SK-N-SH treated with all-trans-retinoic acid at 6 μM for 48 hours (cell line): Measurements from ENCODE around the gene HRH3.

Source experiments
- BACH2 ChIP-seq: fragments of 250-450 bp; sonication (Bioruptor Pico); IDR thresholded peaks from 2 replicates; pipeline ENCODE4 v1.9.0; 2021; ENCODE audit warnings: mild to moderate bottlenecking, borderline replicate concordance
- CREB5 ChIP-seq: fragments of 250-450 bp; sonication (Bioruptor Pico); IDR thresholded peaks from 2 replicates; pipeline ENCODE4 v1.5.1; 2020; ENCODE audit warnings: low read depth, mild to moderate bottlenecking, moderate library complexity
- GLIS3 ChIP-seq: fragments of 250-450 bp; sonication (Bioruptor Pico); IDR thresholded peaks from 2 replicates; pipeline ENCODE4 v1.5.0; 2020; ENCODE audit warnings: mild to moderate bottlenecking, moderate library complexity
- PPARA ChIP-seq: fragments of 250-450 bp; sonication (Bioruptor Pico); IDR thresholded peaks from 2 replicates; pipeline ENCODE4 v1.5.0; 2020; ENCODE audit warnings: mild to moderate bottlenecking, borderline replicate concordance
- RARB ChIP-seq: fragments of 250-450 bp; sonication (Bioruptor Pico); IDR thresholded peaks from 2 replicates; pipeline ENCODE4 v1.8.0; 2021; ENCODE audit warnings: mild to moderate bottlenecking, moderate library complexity
- TCF4 ChIP-seq: fragments of 250-450 bp; sonication (Bioruptor Pico); IDR thresholded peaks from 2 replicates; pipeline ENCODE4 v1.8.0; 2021; ENCODE audit warnings: mild to moderate bottlenecking, moderate library complexity, borderline replicate concordance
- ZC3H10 ChIP-seq: fragments of 250-450 bp; sonication (Bioruptor Pico); IDR thresholded peaks from 2 replicates; pipeline ENCODE4 v1.5.1; 2021; ENCODE audit warnings: mild to moderate bottlenecking, moderate library complexity
- ZFP3 ChIP-seq: fragments of 250-450 bp; sonication (Bioruptor Pico); IDR thresholded peaks from 2 replicates; pipeline ENCODE4 v1.5.0; 2020; ENCODE audit warnings: mild to moderate bottlenecking, moderate library complexity
- ZFP30 ChIP-seq: fragments of 450-650 bp; formaldehyde crosslinking; IDR thresholded peaks from 2 replicates; pipeline ENCODE4 v1.5.0; 2022; ENCODE audit warnings: mild to moderate bottlenecking, moderate library complexity
- ZNF565 ChIP-seq: fragments of 450-650 bp; formaldehyde crosslinking; conservative IDR thresholded peaks from 2 replicates; pipeline ENCODE4 v1.5.0; 2020; ENCODE audit warnings: low read depth, mild to moderate bottlenecking, moderate library complexity
- ZNF70 ChIP-seq: fragments of 450-650 bp; formaldehyde crosslinking; IDR thresholded peaks from 2 replicates; pipeline ENCODE4 v1.5.0; 2020; ENCODE audit warnings: mild to moderate bottlenecking, moderate library complexity
- ZNF8 ChIP-seq: fragments of 450-650 bp; formaldehyde crosslinking; IDR thresholded peaks from 2 replicates; pipeline ENCODE4 v1.5.0; 2020; ENCODE audit warnings: mild to moderate bottlenecking, moderate library complexity
- TF ChIP-seq, protein P1 (sequence below): fragments of 250-450 bp; sonication (Bioruptor Pico); IDR thresholded peaks from 2 replicates; pipeline ENCODE4 v1.5.0; 2020; ENCODE audit warnings: mild to moderate bottlenecking, moderate library complexity
- TF ChIP-seq, protein P2 (sequence below): fragments of 250-450 bp; sonication (Bioruptor Pico); IDR thresholded peaks from 2 replicates; pipeline ENCODE4 v1.8.0; 2020; ENCODE audit warnings: mild to moderate bottlenecking, moderate library complexity, borderline replicate concordance

DNA sequence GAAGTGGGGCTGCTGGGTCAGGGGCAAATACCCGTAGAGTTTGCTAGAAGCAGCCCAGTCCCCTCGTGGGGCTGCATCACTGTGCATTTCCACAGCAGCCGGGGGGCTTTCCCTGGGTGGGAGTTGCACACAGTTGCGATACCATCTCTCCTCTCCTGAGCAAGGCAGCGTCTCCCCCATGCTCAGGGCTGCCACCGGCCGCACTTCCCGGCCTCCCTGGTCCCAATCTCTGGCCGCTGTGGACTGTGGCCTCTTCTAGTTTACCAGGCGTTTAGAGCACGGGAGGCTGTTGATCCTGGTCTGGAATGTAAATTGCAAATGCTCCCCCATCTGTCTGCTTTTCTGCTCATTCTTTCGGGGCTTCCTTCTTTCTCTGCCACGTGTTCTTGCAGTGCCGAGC is 49.3 kb upstream of the HRH3 start:
- TF ChIP-seq TCF4 (CRISPR knock-in tag), result no peak
- no peak for TF ChIP-seq ZFP30 (CRISPR knock-in tag)
- no peak for TF ChIP-seq PPARA (CRISPR knock-in tag)
- TF ChIP-seq RARB (CRISPR knock-in tag), result no peak
- TF ChIP-seq ZNF8, result no peak
- TF ChIP-seq, protein P1, sequence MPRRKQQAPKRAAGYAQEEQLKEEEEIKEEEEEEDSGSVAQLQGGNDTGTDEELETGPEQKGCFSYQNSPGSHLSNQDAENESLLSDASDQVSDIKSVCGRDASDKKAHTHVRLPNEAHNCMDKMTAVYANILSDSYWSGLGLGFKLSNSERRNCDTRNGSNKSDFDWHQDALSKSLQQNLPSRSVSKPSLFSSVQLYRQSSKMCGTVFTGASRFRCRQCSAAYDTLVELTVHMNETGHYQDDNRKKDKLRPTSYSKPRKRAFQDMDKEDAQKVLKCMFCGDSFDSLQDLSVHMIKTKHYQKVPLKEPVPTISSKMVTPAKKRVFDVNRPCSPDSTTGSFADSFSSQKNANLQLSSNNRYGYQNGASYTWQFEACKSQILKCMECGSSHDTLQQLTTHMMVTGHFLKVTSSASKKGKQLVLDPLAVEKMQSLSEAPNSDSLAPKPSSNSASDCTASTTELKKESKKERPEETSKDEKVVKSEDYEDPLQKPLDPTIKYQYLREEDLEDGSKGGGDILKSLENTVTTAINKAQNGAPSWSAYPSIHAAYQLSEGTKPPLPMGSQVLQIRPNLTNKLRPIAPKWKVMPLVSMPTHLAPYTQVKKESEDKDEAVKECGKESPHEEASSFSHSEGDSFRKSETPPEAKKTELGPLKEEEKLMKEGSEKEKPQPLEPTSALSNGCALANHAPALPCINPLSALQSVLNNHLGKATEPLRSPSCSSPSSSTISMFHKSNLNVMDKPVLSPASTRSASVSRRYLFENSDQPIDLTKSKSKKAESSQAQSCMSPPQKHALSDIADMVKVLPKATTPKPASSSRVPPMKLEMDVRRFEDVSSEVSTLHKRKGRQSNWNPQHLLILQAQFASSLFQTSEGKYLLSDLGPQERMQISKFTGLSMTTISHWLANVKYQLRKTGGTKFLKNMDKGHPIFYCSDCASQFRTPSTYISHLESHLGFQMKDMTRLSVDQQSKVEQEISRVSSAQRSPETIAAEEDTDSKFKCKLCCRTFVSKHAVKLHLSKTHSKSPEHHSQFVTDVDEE, result no peak
- no peak for TF ChIP-seq ZNF70 (CRISPR knock-in tag)
- TF ChIP-seq ZFP3 (CRISPR knock-in tag), result no peak
- TF ChIP-seq CREB5 (CRISPR knock-in tag), result no peak
- TF ChIP-seq BACH2 (CRISPR knock-in tag), result no peak
- TF ChIP-seq, protein P2, sequence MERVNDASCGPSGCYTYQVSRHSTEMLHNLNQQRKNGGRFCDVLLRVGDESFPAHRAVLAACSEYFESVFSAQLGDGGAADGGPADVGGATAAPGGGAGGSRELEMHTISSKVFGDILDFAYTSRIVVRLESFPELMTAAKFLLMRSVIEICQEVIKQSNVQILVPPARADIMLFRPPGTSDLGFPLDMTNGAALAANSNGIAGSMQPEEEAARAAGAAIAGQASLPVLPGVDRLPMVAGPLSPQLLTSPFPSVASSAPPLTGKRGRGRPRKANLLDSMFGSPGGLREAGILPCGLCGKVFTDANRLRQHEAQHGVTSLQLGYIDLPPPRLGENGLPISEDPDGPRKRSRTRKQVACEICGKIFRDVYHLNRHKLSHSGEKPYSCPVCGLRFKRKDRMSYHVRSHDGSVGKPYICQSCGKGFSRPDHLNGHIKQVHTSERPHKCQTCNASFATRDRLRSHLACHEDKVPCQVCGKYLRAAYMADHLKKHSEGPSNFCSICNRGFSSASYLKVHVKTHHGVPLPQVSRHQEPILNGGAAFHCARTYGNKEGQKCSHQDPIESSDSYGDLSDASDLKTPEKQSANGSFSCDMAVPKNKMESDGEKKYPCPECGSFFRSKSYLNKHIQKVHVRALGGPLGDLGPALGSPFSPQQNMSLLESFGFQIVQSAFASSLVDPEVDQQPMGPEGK, result no peak
- TF ChIP-seq ZC3H10 (CRISPR knock-in tag), result no peak
- TF ChIP-seq GLIS3 (CRISPR knock-in tag), result no peak
- no peak for TF ChIP-seq ZNF565 (CRISPR knock-in tag)
